HEK293 (cell line): ENCODE data around the gene CNTN4.

Source experiments
- CTCF ChIA-PET: fragments of 350-600 bp; formaldehyde crosslinking; extraction: SDS; loops from one replicate; lab custom pipeline; 2021; ENCODE audit warnings: antibody characterized with exemption; lab: Yijun Ruan, JAX
- POLR2A ChIA-PET: fragments of 300-600 bp; formaldehyde crosslinking; extraction: SDS; loops from one replicate; lab custom pipeline; 2020; ENCODE audit warnings: antibody characterized with exemption, inconsistent platforms; lab: Yijun Ruan, JAX
- H3K27ac ChIP-seq: fragments of 200-500 bp; sonication (Bioruptor generic); 2 replicates; pipeline ENCODE4 v1.5.1; 2014; ENCODE audit warnings: low read depth, low read length, control low read depth, inconsistent platforms; ENCODE audit errors: extremely low read depth
- H3K36me3 ChIP-seq, 2 experiments: fragments of 200-500 bp in 1 of 2; sonication (Bioruptor generic) in 1 of 2; 1 replicate in 1 of 2; 2 replicates in 1 of 2; pipeline ENCODE4 v1.5.1; 2014 to 2017; ENCODE audit warnings: inconsistent platforms in 2 of 2, low read length in 2 of 2; ENCODE audit not compliant: control insufficient read depth in 2 of 2, insufficient read depth in 1 of 2
- H3K4me1 ChIP-seq: fragments of 200-500 bp; sonication (Bioruptor generic); 2 replicates; pipeline ENCODE4 v1.5.1; 2014; ENCODE audit warnings: mild to moderate bottlenecking, low read length, inconsistent platforms; ENCODE audit not compliant: control insufficient read depth, insufficient read depth
- H3K4me3 ChIP-seq: 2 replicates; pipeline ENCODE4 v1.5.1; 2011; ENCODE audit warnings: low read depth, mild to moderate bottlenecking, control low read depth, low read length, moderate library complexity
- H3K9me3 ChIP-seq: fragments of 200-500 bp; sonication (Bioruptor generic); 2 replicates; pipeline ENCODE4 v1.5.1; 2014; ENCODE audit warnings: low read depth, low read length, inconsistent platforms; ENCODE audit not compliant: control insufficient read depth, insufficient read depth
- CTCF ChIP-seq: fragments of 450-650 bp; formaldehyde crosslinking; IDR thresholded peaks from 2 replicates; pipeline ENCODE4 v1.5.1; 2016; ENCODE audit warnings: missing biosample characterization, missing genetic modification characterization
- KLF1 ChIP-seq: fragments of 450-650 bp; formaldehyde crosslinking; IDR thresholded peaks from 2 replicates; pipeline ENCODE4 v1.5.1; 2016; ENCODE audit warnings: missing biosample characterization, missing genetic modification characterization
- MEIS1 ChIP-seq: sonication (generic); formaldehyde crosslinking; IDR thresholded peaks from 2 replicates; pipeline ENCODE4 v1.8.1; 2022; ENCODE audit warnings: missing genetic modification reagents, mild to moderate bottlenecking, borderline replicate concordance
- PATZ1 ChIP-seq: fragments of 450-650 bp; formaldehyde crosslinking; IDR thresholded peaks from 2 replicates; pipeline ENCODE4 v1.5.1; 2016; ENCODE audit warnings: missing biosample characterization, missing genetic modification characterization
- SALL2 ChIP-seq: fragments of 450-650 bp; formaldehyde crosslinking; IDR thresholded peaks from 2 replicates; pipeline ENCODE4 v1.5.0; 2017; ENCODE audit warnings: missing biosample characterization, mild to moderate bottlenecking, missing genetic modification characterization, borderline replicate concordance
- ZNF114 ChIP-seq: fragments of 450-650 bp; formaldehyde crosslinking; IDR thresholded peaks from 2 replicates; pipeline ENCODE4 v1.5.0; 2017; ENCODE audit warnings: missing biosample characterization, missing genetic modification characterization
- ZNF138 ChIP-seq: fragments of 450-650 bp; formaldehyde crosslinking; IDR thresholded peaks from 2 replicates; pipeline ENCODE4 v1.5.1; 2016; ENCODE audit warnings: missing biosample characterization, missing genetic modification characterization, borderline replicate concordance
- ZNF169 ChIP-seq: fragments of 450-650 bp; formaldehyde crosslinking; IDR thresholded peaks from 2 replicates; pipeline ENCODE4 v1.5.1; 2016; ENCODE audit warnings: missing biosample characterization, missing genetic modification characterization
- ZNF19 ChIP-seq: fragments of 450-650 bp; formaldehyde crosslinking; IDR thresholded peaks from 2 replicates; pipeline ENCODE4; 2016; ENCODE audit warnings: missing biosample characterization, missing genetic modification characterization, low read depth
- ZNF311 ChIP-seq: fragments of 450-650 bp; formaldehyde crosslinking; IDR thresholded peaks from 2 replicates; pipeline ENCODE4 v1.5.1; 2017; ENCODE audit warnings: missing biosample characterization, missing genetic modification characterization, borderline replicate concordance
- ZNF423 ChIP-seq: fragments of 450-650 bp; formaldehyde crosslinking; IDR thresholded peaks from 2 replicates; pipeline ENCODE4 v1.5.1; 2016; ENCODE audit warnings: missing biosample characterization, missing genetic modification characterization
- ZNF660 ChIP-seq: fragments of 450-650 bp; IDR thresholded peaks from 2 replicates; pipeline ENCODE4 v1.5.1; 2018; ENCODE audit warnings: missing biosample characterization, mild to moderate bottlenecking, missing genetic modification characterization
- ZNF664 ChIP-seq: fragments of 450-650 bp; formaldehyde crosslinking; IDR thresholded peaks from 2 replicates; pipeline ENCODE4 v1.5.1; 2016; ENCODE audit warnings: missing biosample characterization, missing genetic modification characterization
- ZNF747 ChIP-seq: fragments of 450-650 bp; formaldehyde crosslinking; IDR thresholded peaks from 2 replicates; pipeline ENCODE4 v1.5.1; 2016; ENCODE audit warnings: missing biosample characterization, missing genetic modification characterization
- ZNF777 ChIP-seq: fragments of 450-650 bp; formaldehyde crosslinking; IDR thresholded peaks from 2 replicates; pipeline ENCODE4 v1.5.1; 2017; ENCODE audit warnings: missing biosample characterization, missing genetic modification characterization, borderline replicate concordance
- TF ChIP-seq, protein P1 (sequence below): fragments of 450-650 bp; formaldehyde crosslinking; IDR thresholded peaks from 2 replicates; pipeline ENCODE4 v1.5.1; 2016; ENCODE audit warnings: missing biosample characterization, missing genetic modification characterization, borderline replicate concordance

Gene CNTN4

DNA sequence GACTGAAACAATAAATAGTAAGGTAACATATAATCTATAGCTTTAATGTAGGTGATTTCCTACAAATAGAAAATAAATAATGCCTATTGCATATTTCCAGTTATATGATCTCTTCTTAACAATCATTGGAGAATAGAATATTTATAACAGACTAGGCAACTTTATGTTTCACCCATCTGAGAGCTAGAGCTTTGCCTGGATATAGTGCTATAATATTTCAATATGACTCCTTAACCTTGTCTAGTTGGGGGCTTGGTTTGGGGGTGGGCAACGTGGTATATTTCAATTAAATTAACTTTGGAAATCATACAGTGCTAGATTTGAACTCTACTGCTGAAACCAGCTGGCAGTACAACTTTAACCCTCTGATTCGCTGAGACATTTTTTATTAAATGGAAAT, 265.2 kb downstream of the CNTN4 start:
- H3K27ac ChIP-seq: no peak overlapping the region
- TF ChIP-seq ZNF747 (tag by site-specific recombination) (no peak), PATZ1 (tag by site-specific recombination) (no peak), SALL2 (tag by site-specific recombination) (no peak), KLF1 (tag by site-specific recombination) (no peak), ZNF423 (tag by site-specific recombination) (no peak), ZNF114 (tag by site-specific recombination) (no peak), ZNF169 (tag by site-specific recombination) (no peak), ZNF138 (tag by site-specific recombination) (no peak)
- ChIA-PET POLR2A (no interaction called here), CTCF (interaction anchor here (0.9 kb wide), 1 partner anchor 9 kb away, joined by 3 read pairs; no protein-coding TSS in a partner anchor)
- H3K36me3 ChIP-seq: no peaks in the 10 kb centered on the region
- no peak overlapping the region for H3K4me3 ChIP-seq
- H3K9me3 ChIP-seq: no peaks in the 10 kb centered on the region
- no peaks in the 10 kb centered on the region for H3K4me1 ChIP-seq

DNA sequence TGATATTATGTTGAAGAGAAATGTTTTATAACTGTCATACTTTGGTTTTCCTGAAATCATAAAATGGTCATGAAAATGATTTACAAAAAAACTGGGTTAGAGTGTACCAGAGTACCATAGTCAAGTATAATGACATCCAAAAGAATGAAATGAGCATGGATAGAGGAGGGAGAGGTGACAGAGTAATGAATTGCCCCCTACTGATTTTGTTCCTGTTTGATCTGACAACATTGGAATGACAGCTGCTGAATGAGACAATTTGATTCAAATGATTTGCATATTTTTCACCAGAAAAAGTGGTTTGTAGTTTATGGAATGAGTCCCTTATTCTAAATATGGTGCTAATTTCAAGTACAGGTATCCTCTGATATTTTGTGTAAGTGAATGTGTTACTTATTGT, 271.7 kb downstream of the CNTN4 start:
- no peak for TF ChIP-seq ZNF311 (tag by site-specific recombination)
- no peak for TF ChIP-seq ZNF664
- TF ChIP-seq ZNF19 (tag by site-specific recombination): no peak
- TF ChIP-seq ZNF660 (tag by site-specific recombination): no peak
- TF ChIP-seq ZNF777 (tag by site-specific recombination): no peak
- H3K9me3 ChIP-seq: no peaks in the 10 kb centered on the region
- H3K27ac ChIP-seq: no peak overlapping the region
- no peaks in the 10 kb centered on the region for H3K36me3 ChIP-seq
- H3K4me1 ChIP-seq: no peaks in the 10 kb centered on the region
- no peak overlapping the region for H3K4me3 ChIP-seq
- ChIA-PET POLR2A (interaction anchor here (0.5 kb wide), 1 partner anchor 10 kb away, joined by 3 read pairs; no protein-coding TSS in a partner anchor), CTCF (no interaction called here)

GRCh38 chr3:2372306-2372705, 273.6 kb downstream of the CNTN4 start:
- CTCF ChIA-PET: no interaction called here
- TF ChIP-seq CTCF (tag by site-specific recombination): no peak
- TF ChIP-seq, protein P1, sequence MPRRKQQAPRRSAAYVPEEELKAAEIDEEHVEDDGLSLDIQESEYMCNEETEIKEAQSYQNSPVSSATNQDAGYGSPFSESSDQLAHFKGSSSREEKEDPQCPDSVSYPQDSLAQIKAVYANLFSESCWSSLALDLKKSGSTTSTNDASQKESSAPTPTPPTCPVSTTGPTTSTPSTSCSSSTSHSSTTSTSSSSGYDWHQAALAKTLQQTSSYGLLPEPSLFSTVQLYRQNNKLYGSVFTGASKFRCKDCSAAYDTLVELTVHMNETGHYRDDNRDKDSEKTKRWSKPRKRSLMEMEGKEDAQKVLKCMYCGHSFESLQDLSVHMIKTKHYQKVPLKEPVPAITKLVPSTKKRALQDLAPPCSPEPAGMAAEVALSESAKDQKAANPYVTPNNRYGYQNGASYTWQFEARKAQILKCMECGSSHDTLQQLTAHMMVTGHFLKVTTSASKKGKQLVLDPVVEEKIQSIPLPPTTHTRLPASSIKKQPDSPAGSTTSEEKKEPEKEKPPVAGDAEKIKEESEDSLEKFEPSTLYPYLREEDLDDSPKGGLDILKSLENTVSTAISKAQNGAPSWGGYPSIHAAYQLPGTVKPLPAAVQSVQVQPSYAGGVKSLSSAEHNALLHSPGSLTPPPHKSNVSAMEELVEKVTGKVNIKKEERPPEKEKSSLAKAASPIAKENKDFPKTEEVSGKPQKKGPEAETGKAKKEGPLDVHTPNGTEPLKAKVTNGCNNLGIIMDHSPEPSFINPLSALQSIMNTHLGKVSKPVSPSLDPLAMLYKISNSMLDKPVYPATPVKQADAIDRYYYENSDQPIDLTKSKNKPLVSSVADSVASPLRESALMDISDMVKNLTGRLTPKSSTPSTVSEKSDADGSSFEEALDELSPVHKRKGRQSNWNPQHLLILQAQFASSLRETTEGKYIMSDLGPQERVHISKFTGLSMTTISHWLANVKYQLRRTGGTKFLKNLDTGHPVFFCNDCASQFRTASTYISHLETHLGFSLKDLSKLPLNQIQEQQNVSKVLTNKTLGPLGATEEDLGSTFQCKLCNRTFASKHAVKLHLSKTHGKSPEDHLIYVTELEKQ (tag by site-specific recombination): no peak
- TF ChIP-seq ZNF311 (tag by site-specific recombination): no peak
- no peak for TF ChIP-seq ZNF660 (tag by site-specific recombination)
- TF ChIP-seq MEIS1: no peak
- TF ChIP-seq, all 188 proteins: peak for 0
- H3K9me3 ChIP-seq: no peaks in the 10 kb centered on the region
- POLR2A ChIA-PET: no interaction called here
- no peaks in the 10 kb centered on the region for H3K36me3 ChIP-seq
- no peaks in the 10 kb centered on the region for H3K4me1 ChIP-seq
- no peak overlapping the region for H3K27ac ChIP-seq
- no peak overlapping the region for H3K4me3 ChIP-seq
